ENCODE data around the gene DCK. TPM values are rescaled to one million over a fixed set of nuclear protein-coding genes. Genes with fewer than 3 reads are reported as not detected.

DCK gene
- polyA plus RNA-seq, 1 experiment = 3.8 TPM

- Histone ChIP-seq H3K36me3 (ENCODE audit: control insufficient read depth, insufficient read depth, low read length) (no peaks in the 10 kb centered on the region), H3K27me3 (ENCODE audit: control insufficient read depth, insufficient read depth, low read length) (no peaks in the 10 kb centered on the region), H3K4me3 (ENCODE audit: low read depth, low read length) (no peak overlapping the region)
- POLR2A ChIA-PET = no interaction called here
- TF ChIP-seq, protein P1, sequence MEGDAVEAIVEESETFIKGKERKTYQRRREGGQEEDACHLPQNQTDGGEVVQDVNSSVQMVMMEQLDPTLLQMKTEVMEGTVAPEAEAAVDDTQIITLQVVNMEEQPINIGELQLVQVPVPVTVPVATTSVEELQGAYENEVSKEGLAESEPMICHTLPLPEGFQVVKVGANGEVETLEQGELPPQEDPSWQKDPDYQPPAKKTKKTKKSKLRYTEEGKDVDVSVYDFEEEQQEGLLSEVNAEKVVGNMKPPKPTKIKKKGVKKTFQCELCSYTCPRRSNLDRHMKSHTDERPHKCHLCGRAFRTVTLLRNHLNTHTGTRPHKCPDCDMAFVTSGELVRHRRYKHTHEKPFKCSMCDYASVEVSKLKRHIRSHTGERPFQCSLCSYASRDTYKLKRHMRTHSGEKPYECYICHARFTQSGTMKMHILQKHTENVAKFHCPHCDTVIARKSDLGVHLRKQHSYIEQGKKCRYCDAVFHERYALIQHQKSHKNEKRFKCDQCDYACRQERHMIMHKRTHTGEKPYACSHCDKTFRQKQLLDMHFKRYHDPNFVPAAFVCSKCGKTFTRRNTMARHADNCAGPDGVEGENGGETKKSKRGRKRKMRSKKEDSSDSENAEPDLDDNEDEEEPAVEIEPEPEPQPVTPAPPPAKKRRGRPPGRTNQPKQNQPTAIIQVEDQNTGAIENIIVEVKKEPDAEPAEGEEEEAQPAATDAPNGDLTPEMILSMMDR (IDR thresholded peaks at IDR 0.05; ENCODE audit: insufficient read depth, low read depth, low read length) = no peak
- DNase-seq (ENCODE audit: low read depth) = no peak
- CTCF ChIA-PET = interaction anchor here (0.8 to 1.7 kb wide), 5 partner anchors 8 to 33 kb away, joined by 3 to 6 read pairs (median 3); no protein-coding TSS in a partner anchor
Measured at GRCh38 chr4:70991596-70991995, 1.9 kb upstream of the DCK start.

GRCh38 chr4:70992391-70992881 lies 1.0 kb upstream of the DCK start:
- Histone ChIP-seq H3K27me3 (ENCODE audit: control insufficient read depth, insufficient read depth, low read length) (no peaks in the 10 kb centered on the region), H3K36me3 (ENCODE audit: control insufficient read depth, insufficient read depth, low read length) (no peaks in the 10 kb centered on the region), H3K4me3 (ENCODE audit: low read depth, low read length) (peak overlapping the region; percentile 63)
- POLR2A ChIA-PET = no interaction called here
- DNase-seq (ENCODE audit: low read depth) = no peak
- TF ChIP-seq, protein P1 (IDR thresholded peaks at IDR 0.05; ENCODE audit: insufficient read depth, low read depth, low read length) = no peak
- CTCF ChIA-PET = interaction anchor here (0.6 to 1.5 kb wide), 2 partner anchors 287 to 340 kb away, joined by 3 read pairs; no protein-coding TSS in a partner anchor

- TF ChIP-seq, protein P1 (IDR thresholded peaks at IDR 0.05; ENCODE audit: insufficient read depth, low read depth, low read length) = no peak
- H3K27me3 ChIP-seq (ENCODE audit: control insufficient read depth, insufficient read depth, low read length) = no peaks in the 10 kb centered on the region
- ChIA-PET CTCF (interaction anchor here (1.0 to 1.5 kb wide), 3 partner anchors 8 to 289 kb away, joined by 3 read pairs; partner anchors contain the start of gene MOB1B), POLR2A (no interaction called here)
- DNase-seq (ENCODE audit: low read depth) = no peak
- H3K36me3 ChIP-seq (ENCODE audit: control insufficient read depth, insufficient read depth, low read length) = no peaks in the 10 kb centered on the region
- H3K4me3 ChIP-seq (ENCODE audit: low read depth, low read length) = peak overlapping the region; percentile 63
Measured at GRCh38 chr4:70994069-70994366, 569 bp downstream of the DCK start.

DNA sequence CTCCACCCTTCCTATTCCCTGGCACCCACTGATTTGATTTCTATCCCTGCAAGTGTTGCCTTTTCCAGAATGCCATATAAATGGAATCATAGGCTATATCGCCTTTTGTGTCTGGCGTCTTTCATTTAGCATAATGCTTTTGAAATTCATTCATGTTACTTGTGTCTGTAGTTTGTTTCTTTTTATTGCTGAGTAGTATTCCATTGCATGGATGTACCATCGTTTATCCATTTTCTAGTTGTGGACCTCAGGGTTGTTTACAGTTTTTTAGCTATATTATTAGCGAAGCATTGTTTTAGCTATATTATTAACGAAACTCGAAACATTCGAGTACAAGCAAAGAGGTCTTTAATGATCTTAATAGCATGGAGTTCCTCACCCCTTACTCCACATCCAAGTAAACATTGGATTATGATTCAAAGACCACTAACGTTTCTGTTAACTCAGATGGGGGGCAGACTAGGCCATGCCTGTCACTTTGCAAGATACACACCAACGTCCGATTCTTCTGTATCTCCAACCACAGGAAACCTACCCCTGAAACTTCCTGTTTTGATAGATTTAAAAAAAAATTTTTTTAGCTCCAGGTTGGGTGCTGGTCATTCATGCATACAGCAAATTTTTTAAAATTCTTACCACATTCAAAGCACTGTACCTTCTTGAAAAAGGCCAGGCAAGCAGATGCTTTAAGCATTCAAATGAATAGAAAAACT lies 1.1 kb downstream of the DCK start:
- DNase-seq (ENCODE audit: low read depth) = no peak
- POLR2A ChIA-PET = no interaction called here
- TF ChIP-seq, protein P1 (IDR thresholded peaks at IDR 0.05; ENCODE audit: insufficient read depth, low read depth, low read length) = no peak
- CTCF ChIA-PET = interaction anchor here (1.4 kb wide), 1 partner anchor 16 kb away, joined by 3 read pairs; no protein-coding TSS in a partner anchor
- peak overlapping the region; percentile 63 for H3K4me3 ChIP-seq (ENCODE audit: low read depth, low read length)
- H3K36me3 ChIP-seq (ENCODE audit: control insufficient read depth, insufficient read depth, low read length) = no peaks in the 10 kb centered on the region
- H3K27me3 ChIP-seq (ENCODE audit: control insufficient read depth, insufficient read depth, low read length) = no peaks in the 10 kb centered on the region

DNA sequence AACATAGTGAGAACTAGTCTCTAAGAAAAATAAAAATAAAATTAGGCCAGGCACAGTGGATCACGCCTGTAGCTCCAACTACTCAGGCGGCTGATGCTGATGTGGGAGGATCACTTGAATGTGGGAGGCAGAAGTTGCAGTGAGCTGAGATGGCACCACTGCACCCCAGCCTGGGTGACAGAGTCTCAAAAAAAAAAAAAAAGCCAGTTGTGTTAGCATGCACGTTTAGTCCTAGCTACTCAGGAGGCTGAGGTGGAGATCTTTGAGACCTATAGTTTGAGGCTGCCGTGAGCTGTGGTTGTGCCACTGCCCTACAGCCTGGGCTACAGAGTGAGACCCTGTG lies 2.5 kb downstream of the DCK start:
- TF ChIP-seq, protein P1 (IDR thresholded peaks at IDR 0.05; ENCODE audit: insufficient read depth, low read depth, low read length) = no peak
- ChIA-PET CTCF (interaction anchor here (1.2 to 1.4 kb wide), 3 partner anchors 12 to 291 kb away, joined by 3 to 4 read pairs (median 4); no protein-coding TSS in a partner anchor), POLR2A (no interaction called here)
- DNase-seq (ENCODE audit: low read depth) = no peak
- no peaks in the 10 kb centered on the region for H3K36me3 ChIP-seq (ENCODE audit: control insufficient read depth, insufficient read depth, low read length)
- no peaks in the 10 kb centered on the region for H3K27me3 ChIP-seq (ENCODE audit: control insufficient read depth, insufficient read depth, low read length)
- H3K4me3 ChIP-seq (ENCODE audit: low read depth, low read length) = no peak overlapping the region
